ENCODE data around the gene NPC2. TPM values are rescaled to one million over a fixed set of nuclear protein-coding genes. Genes with fewer than 3 reads are reported as not detected.

NPC2 gene
- total RNA-seq, 1 experiment from 2014 or later = 137 TPM

DNA sequence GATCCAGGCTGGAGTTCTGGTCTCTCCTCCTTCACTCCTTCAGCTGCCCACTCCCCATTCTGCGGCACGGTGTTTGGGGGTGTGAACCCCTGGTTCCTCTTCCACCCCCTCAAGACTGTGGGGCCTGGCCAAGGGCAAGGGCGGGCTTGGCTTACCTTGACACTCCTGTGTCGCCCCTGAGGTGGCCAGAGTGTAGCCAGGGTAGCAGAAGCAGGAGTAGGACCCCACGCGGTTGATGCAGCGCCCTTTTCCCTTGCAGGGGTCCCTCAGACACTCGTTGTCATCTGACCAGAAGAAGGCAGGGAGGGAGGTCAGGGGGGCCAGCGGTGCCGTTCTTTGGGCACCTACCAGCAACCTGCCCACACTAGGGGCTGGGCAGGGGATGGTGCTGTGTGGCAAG is 28.7 kb upstream of the NPC2 start:
- Histone ChIP-seq H3K18ac (ENCODE audit: insufficient read length, low read depth, low read length) (no peak overlapping the region), H3K14ac (ENCODE audit: insufficient read depth, low read length) (no peak overlapping the region), H3K23me2 (ENCODE audit: insufficient read length, low read depth, low read length, poor library complexity, severe bottlenecking) (no peaks in the 10 kb centered on the region), H4K20me1 (ENCODE audit: control insufficient read depth, insufficient read depth, insufficient read length) (no peaks in the 10 kb centered on the region), H4K91ac (ENCODE audit: insufficient read length, low read depth, low read length) (no peak overlapping the region), H3K4me2 (ENCODE audit: insufficient read depth, insufficient read length, low read length) (no peak overlapping the region), H2BK120ac (ENCODE audit: low read depth, low read length, poor library complexity, severe bottlenecking) (no peak overlapping the region), H3K9ac (ENCODE audit: extremely low read depth, insufficient read length, low read length) (no peak overlapping the region), H4K5ac (ENCODE audit: insufficient read length, low read depth, low read length) (no peak overlapping the region), H3K56ac (ENCODE audit: insufficient read length, low read depth, low read length) (no peak overlapping the region), H3K4ac (ENCODE audit: low read depth, low read length) (no peak overlapping the region), H3K9me3 (ENCODE audit: control insufficient read depth, low read depth, low read length) (no peaks in the 10 kb centered on the region), H3K4me1 (ENCODE audit: insufficient read depth, low read length) (no peaks in the 10 kb centered on the region), H2BK5ac (ENCODE audit: insufficient read length, low read length) (no peak overlapping the region), H3K79me2 (ENCODE audit: insufficient read depth, low read length) (no peaks in the 10 kb centered on the region), H2BK20ac (ENCODE audit: low read depth, low read length, poor library complexity, severe bottlenecking) (no peak overlapping the region), H4K8ac (replicated peaks; ENCODE audit: insufficient read length, low read depth, low read length) (no peak overlapping the region), H3T11ph (ENCODE audit: low read length) (no peak overlapping the region), H2BK12ac (ENCODE audit: insufficient read length, low read depth, low read length) (no peak overlapping the region), H2AK5ac (ENCODE audit: insufficient read length, low read length) (no peak overlapping the region), H2BK15ac (ENCODE audit: low read depth, low read length) (no peak overlapping the region), H3K23ac (ENCODE audit: insufficient read length, low read depth, low read length) (no peak overlapping the region), H3K27me3 (ENCODE audit: insufficient read depth, low read length) (no peaks in the 10 kb centered on the region), H2AFZ (ENCODE audit: low read length) (no peak overlapping the region), H3K79me1 (ENCODE audit: insufficient read depth, low read depth, low read length, poor library complexity, severe bottlenecking) (no peaks in the 10 kb centered on the region), H3K27ac (ENCODE audit: insufficient read length, low read depth, low read length) (no peak overlapping the region)
- Mint-ChIP-seq H3K27ac (peak overlapping the region in 1 of 3 experiments; percentile 40; a peak in 1 of 7 replicates), H3K27me3 (ENCODE audit: low read depth) (peaks cover 4% of the 10 kb centered on the region), H3K9me3 (no peaks in the 10 kb centered on the region), H3K4me1 (peaks cover 13 to 21% of the 10 kb centered on the region in 2 experiments), H3K4me3 (no peak overlapping the region), H3K36me3 (ENCODE audit: insufficient read depth in 1 of 3, low read depth in 3 of 3) (no peaks in the 10 kb centered on the region)
- no peak for DNase-seq
- WGBS (ENCODE audit: extremely low coverage, insufficient read length, low lambda C conversion rate) = no CpG with 5 or more reads among the region's 10 CpGs
- TF ChIP-seq, protein P1, sequence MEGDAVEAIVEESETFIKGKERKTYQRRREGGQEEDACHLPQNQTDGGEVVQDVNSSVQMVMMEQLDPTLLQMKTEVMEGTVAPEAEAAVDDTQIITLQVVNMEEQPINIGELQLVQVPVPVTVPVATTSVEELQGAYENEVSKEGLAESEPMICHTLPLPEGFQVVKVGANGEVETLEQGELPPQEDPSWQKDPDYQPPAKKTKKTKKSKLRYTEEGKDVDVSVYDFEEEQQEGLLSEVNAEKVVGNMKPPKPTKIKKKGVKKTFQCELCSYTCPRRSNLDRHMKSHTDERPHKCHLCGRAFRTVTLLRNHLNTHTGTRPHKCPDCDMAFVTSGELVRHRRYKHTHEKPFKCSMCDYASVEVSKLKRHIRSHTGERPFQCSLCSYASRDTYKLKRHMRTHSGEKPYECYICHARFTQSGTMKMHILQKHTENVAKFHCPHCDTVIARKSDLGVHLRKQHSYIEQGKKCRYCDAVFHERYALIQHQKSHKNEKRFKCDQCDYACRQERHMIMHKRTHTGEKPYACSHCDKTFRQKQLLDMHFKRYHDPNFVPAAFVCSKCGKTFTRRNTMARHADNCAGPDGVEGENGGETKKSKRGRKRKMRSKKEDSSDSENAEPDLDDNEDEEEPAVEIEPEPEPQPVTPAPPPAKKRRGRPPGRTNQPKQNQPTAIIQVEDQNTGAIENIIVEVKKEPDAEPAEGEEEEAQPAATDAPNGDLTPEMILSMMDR (conservative IDR thresholded peaks at IDR 0.05) = no peak
